HG02610 (cell line): Measurements from ENCODE around the gene SLCO3A1.

Source experiments
- ATAC-seq: cut with Tn5 transposase; IDR thresholded peaks from one replicate; pipeline ENCODE4 v1.9.1; 2021; ENCODE audit warnings: mild to moderate bottlenecking, moderate library complexity; ENCODE audit not compliant: unreplicated experiment

Gene SLCO3A1

GRCh38 chr15:91992945-91993344 lies 139.4 kb downstream of the SLCO3A1 start:
- no peak for ATAC-seq

- no peak for ATAC-seq
These were observed 141.6 kb downstream of the SLCO3A1 start for GRCh38 chr15:91995146-91995545.

GRCh38 chr15:91997163-91997562 lies 143.7 kb downstream of the SLCO3A1 start:
- ATAC-seq = no peak

GRCh38 chr15:92000709-92001108 lies 147.2 kb downstream of the SLCO3A1 start:
- no peak for ATAC-seq

GRCh38 chr15:92001307-92001706 lies 147.8 kb downstream of the SLCO3A1 start:
- ATAC-seq = no peak

GRCh38 chr15:92002666-92003065 lies 149.2 kb downstream of the SLCO3A1 start:
- ATAC-seq = no peak

GRCh38 chr15:92003515-92004067 lies 150.1 kb downstream of the SLCO3A1 start:
- no peak for ATAC-seq

- no peak for ATAC-seq
These were observed 151.6 kb downstream of the SLCO3A1 start for GRCh38 chr15:92005154-92005553.

- ATAC-seq = no peak
These were observed 152.9 kb downstream of the SLCO3A1 start for GRCh38 chr15:92006186-92007028.

GRCh38 chr15:92009162-92009561 lies 155.7 kb downstream of the SLCO3A1 start:
- ATAC-seq = no peak

- ATAC-seq = no peak
These were observed 158.3 kb downstream of the SLCO3A1 start for GRCh38 chr15:92011611-92012367.

- no peak for ATAC-seq
These were observed 158.8 kb downstream of the SLCO3A1 start for GRCh38 chr15:92012368-92012629.

- ATAC-seq = no peak
These were observed 159.4 kb downstream of the SLCO3A1 start for GRCh38 chr15:92012881-92013280.

GRCh38 chr15:92014281-92015030 lies 160.9 kb downstream of the SLCO3A1 start:
- ATAC-seq = no peak

- ATAC-seq = no peak
These were observed 164.5 kb downstream of the SLCO3A1 start for GRCh38 chr15:92017882-92018534.

- ATAC-seq = no peak
These were observed 165.2 kb downstream of the SLCO3A1 start for GRCh38 chr15:92018535-92019239.

- no peak for ATAC-seq
These were observed 166.2 kb downstream of the SLCO3A1 start for GRCh38 chr15:92019706-92020105.

GRCh38 chr15:92020207-92020606 lies 166.7 kb downstream of the SLCO3A1 start:
- ATAC-seq = no peak

GRCh38 chr15:92020804-92021203 lies 167.3 kb downstream of the SLCO3A1 start:
- no peak for ATAC-seq

GRCh38 chr15:92021792-92022191 lies 168.3 kb downstream of the SLCO3A1 start:
- ATAC-seq = no peak
